Suprapubic skin (tissue), 4 donors: Measurements from ENCODE around the gene PDGFB. TPM values are rescaled to one million over a fixed set of nuclear protein-coding genes. Genes with fewer than 3 reads are reported as not detected.

Experiments
- DNase-seq, 2 donors: peaks; one replicate each; pipeline ENCODE4 v3.0.0-alpha.2; 2019; ENCODE audit warnings: low spot score in 2 of 2
- H3K27ac ChIP-seq: fragments of 200-600 bp; sonication (generic); one replicate; pipeline ENCODE4 v1.5.1; 2019
- H3K27me3 ChIP-seq: fragments of 200-600 bp; sonication (generic); one replicate; pipeline ENCODE4 v1.5.1; 2019
- H3K36me3 ChIP-seq: fragments of 200-600 bp; sonication (generic); one replicate; pipeline ENCODE4 v1.5.1; 2019
- H3K4me1 ChIP-seq: fragments of 200-600 bp; sonication (generic); one replicate; pipeline ENCODE4 v1.5.1; 2019
- H3K4me3 ChIP-seq: fragments of 200-600 bp; sonication (generic); one replicate; pipeline ENCODE4 v1.5.1; 2019; ENCODE audit warnings: mild to moderate bottlenecking
- H3K9me3 ChIP-seq: fragments of 200-600 bp; sonication (generic); one replicate; pipeline ENCODE4 v1.5.1; 2019
- EP300 ChIP-seq: sonication (generic); formaldehyde crosslinking; IDR thresholded peaks from one replicate; pipeline ENCODE4 v1.6.1; 2017; ENCODE audit warnings: antibody characterized with exemption
- POLR2A ChIP-seq, 2 donors: fragments of 450-650 bp; IDR thresholded peaks; one replicate each; pipeline ENCODE4 v1.6.1; 2017; ENCODE audit warnings: antibody characterized with exemption in 2 of 2, mild to moderate bottlenecking in 2 of 2, moderate library complexity in 2 of 2
- POLR2AphosphoS5 ChIP-seq, 3 donors: sonication (generic); formaldehyde crosslinking; IDR thresholded peaks; one replicate each; pipeline ENCODE4 v1.6.1; 2017; ENCODE audit warnings: antibody characterized with exemption in 3 of 3
- WGBS: methylation state at CpG from one replicate; pipeline ENCODE4 v1.1.5; 2018; 5-methylcytosine and 5-hydroxymethylcytosine counted together
- total RNA-seq, 4 donors: library from RNA; depleted of rRNA; stranded (reverse); fragments of >200 nt; gene quantifications; one replicate each; pipeline ENCODE4 v1.1.0, GENCODE V29; 2016
- TF ChIP-seq, protein P1 (sequence below), 2 donors: fragments of 200-600 bp in 1 of 2; fragments of 450-650 bp in 1 of 2; sonication (generic) in 1 of 2; IDR thresholded peaks; one replicate each; pipeline ENCODE4 v1.5.1; 2016 to 2019; ENCODE audit warnings: antibody characterized with exemption in 2 of 2, mild to moderate bottlenecking in 1 of 2, moderate library complexity in 1 of 2

PDGFB gene
- total RNA-seq, 4 donors from 2014 or later, result 10.5 to 20.6 (median 12.0) TPM

- WGBS, result 76% methylated on average over 13 of the region's 13 CpGs
- Histone ChIP-seq H3K27me3 (no peaks in the 10 kb centered on the region), H3K36me3 (no peaks in the 10 kb centered on the region), H3K4me3 (no peak overlapping the region), H3K4me1 (peaks cover 9% of the 10 kb centered on the region), H3K27ac (no peak overlapping the region), H3K9me3 (no peaks in the 10 kb centered on the region)
- TF ChIP-seq EP300, result no peak
- no peak for TF ChIP-seq POLR2A (IDR thresholded peaks at IDR 0.05)
- TF ChIP-seq, protein P1, sequence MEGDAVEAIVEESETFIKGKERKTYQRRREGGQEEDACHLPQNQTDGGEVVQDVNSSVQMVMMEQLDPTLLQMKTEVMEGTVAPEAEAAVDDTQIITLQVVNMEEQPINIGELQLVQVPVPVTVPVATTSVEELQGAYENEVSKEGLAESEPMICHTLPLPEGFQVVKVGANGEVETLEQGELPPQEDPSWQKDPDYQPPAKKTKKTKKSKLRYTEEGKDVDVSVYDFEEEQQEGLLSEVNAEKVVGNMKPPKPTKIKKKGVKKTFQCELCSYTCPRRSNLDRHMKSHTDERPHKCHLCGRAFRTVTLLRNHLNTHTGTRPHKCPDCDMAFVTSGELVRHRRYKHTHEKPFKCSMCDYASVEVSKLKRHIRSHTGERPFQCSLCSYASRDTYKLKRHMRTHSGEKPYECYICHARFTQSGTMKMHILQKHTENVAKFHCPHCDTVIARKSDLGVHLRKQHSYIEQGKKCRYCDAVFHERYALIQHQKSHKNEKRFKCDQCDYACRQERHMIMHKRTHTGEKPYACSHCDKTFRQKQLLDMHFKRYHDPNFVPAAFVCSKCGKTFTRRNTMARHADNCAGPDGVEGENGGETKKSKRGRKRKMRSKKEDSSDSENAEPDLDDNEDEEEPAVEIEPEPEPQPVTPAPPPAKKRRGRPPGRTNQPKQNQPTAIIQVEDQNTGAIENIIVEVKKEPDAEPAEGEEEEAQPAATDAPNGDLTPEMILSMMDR (IDR thresholded peaks at IDR 0.05), result no peak
- no peak for TF ChIP-seq POLR2AphosphoS5 (IDR thresholded peaks at IDR 0.05)
- DNase-seq, result no peak
These were observed 19.7 kb upstream of the PDGFB start for GRCh38 chr22:39264349-39265038.

DNA sequence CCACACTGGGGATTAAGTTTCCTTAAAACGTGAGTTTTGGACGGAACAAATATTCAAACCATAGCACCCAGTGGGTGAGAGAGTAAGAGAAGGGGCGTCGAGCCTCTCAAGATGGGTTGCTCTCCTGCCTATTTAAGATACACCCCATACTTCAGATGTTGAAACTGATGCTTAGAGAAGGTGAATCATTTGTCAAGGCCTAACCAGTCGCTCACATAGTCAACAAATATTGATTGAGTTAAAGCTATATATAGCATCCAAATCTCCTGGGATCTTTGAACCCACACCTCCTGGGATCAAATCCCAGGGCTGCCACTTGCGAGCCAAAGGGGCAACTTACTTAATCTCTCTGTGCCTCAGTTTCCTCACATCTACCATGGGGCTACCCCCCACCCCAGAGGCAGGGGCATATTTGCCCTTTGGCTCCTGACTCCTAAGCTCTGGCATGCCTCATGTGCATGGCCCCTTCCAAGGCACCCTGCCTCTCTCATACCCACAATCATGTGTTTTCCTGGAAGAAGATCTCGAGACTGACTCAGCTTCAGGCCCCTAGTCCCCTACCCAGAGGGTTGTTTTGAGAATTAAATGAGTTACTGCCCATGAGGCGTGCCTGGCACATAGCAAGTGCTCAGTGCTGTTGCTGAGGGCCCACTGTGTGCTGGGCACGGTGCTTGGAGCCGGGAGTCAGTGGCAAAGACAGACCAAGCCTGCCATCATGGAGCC, 19.0 kb upstream of the PDGFB start:
- WGBS, result 87% methylated on average over 10 of the region's 10 CpGs
- Histone ChIP-seq H3K4me3 (no peak overlapping the region), H3K9me3 (no peaks in the 10 kb centered on the region), H3K27me3 (no peaks in the 10 kb centered on the region), H3K27ac (no peak overlapping the region), H3K4me1 (peaks cover 6% of the 10 kb centered on the region), H3K36me3 (no peaks in the 10 kb centered on the region)
- no peak for DNase-seq
- no peak for TF ChIP-seq POLR2AphosphoS5 (IDR thresholded peaks at IDR 0.05)
- no peak for TF ChIP-seq EP300
- TF ChIP-seq, protein P1 (IDR thresholded peaks at IDR 0.05), result no peak
- no peak for TF ChIP-seq POLR2A (IDR thresholded peaks at IDR 0.05)

DNA sequence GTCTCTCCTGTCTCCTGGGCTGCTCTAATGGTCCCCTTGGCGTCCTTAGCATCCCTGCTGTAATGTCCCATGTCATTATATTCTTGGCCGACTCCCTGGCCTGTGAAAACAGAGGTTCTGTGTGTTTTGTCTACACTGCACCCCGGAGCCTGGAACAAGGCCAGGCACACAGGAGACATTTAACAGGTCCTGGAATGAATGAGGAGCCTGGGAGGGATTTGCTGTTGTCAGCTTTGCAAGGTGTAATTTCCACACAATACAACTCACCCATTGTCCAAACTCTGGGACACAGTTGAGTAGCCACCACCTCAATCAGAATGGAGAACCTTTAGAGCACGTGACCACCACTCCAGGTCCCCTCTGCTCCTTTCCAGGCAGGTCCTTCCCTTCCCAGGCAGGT, 14.9 kb upstream of the PDGFB start:
- no peak for TF ChIP-seq POLR2AphosphoS5 (IDR thresholded peaks at IDR 0.05)
- no peak for TF ChIP-seq POLR2A (IDR thresholded peaks at IDR 0.05)
- TF ChIP-seq, protein P1 (IDR thresholded peaks at IDR 0.05), result no peak
- no peak for TF ChIP-seq EP300

DNA sequence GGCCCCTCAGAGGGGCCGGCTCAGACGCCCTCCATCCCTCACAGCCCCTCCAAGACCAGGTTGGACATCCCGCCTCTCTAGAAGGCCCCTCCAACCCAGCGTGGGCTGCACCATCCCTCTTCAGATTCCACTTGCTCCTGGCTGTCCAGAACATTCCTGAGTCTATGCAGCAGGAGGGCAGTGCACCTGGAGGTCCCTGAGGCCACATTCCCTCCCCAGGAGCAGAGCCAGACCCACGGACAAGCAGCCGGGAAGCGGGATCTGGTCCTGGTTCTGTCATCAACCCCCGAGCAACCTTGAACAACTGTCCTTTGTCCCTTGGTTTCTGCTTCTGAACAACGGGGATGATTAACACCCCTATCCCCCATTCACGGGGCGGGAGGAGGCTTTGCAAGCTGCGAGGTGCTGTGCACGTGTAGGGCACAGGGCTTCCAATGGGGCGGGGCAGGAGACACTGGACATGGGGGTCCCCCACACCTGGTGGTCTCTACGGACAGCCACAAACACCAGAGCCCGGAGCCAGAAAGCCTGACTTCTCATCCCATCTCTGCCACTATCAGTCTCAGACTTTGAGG, 13.2 kb upstream of the PDGFB start:
- H3K36me3 ChIP-seq, result no peaks in the 10 kb centered on the region
- no peaks in the 10 kb centered on the region for H3K27me3 ChIP-seq
- H3K4me3 ChIP-seq, result no peak overlapping the region
- TF ChIP-seq EP300 (no peak), POLR2A (IDR thresholded peaks at IDR 0.05) (no peak), POLR2AphosphoS5 (IDR thresholded peaks at IDR 0.05) (no peak)
- TF ChIP-seq, protein P1 (IDR thresholded peaks at IDR 0.05), result no peak
- H3K9me3 ChIP-seq, result no peaks in the 10 kb centered on the region
- no peak for DNase-seq
- H3K27ac ChIP-seq, result no peak overlapping the region
- WGBS, result 56% methylated on average over 6 of the region's 16 CpGs
- H3K4me1 ChIP-seq, result peaks cover 31% of the 10 kb centered on the region

More for the DNA sequence above, 14.9 kb upstream of the PDGFB start:
- Histone ChIP-seq H3K4me3 (no peak overlapping the region), H3K27me3 (no peaks in the 10 kb centered on the region), H3K36me3 (no peaks in the 10 kb centered on the region), H3K27ac (no peak overlapping the region), H3K4me1 (peaks cover 14% of the 10 kb centered on the region), H3K9me3 (no peaks in the 10 kb centered on the region)
- DNase-seq, result no peak
- 70% methylated on average over 4 of the region's 4 CpGs for WGBS

DNA sequence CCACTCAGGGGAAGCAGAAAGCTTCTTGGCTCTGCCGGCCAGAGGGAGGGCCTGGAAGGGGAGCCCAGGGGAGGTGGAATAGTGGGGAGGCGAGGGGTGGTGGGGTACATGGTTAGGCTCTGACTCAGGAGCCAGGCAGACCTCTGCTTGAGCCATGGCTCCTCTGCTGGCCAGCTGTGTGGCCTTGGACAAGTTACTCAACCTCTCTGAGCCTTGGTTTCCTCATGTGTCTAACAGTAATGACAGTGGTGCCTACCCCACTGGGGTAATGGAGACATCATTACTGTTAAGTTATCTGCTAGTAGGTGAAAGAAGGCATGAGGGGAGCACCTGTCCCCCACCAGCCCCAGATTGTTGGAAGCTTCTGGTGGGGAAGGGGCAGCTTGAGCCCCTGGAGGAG, 12.2 kb upstream of the PDGFB start:
- TF ChIP-seq POLR2AphosphoS5 (IDR thresholded peaks at IDR 0.05) (no peak), POLR2A (IDR thresholded peaks at IDR 0.05) (no peak), EP300 (no peak)
- TF ChIP-seq, protein P1 (IDR thresholded peaks at IDR 0.05), result no peak
- DNase-seq, result no peak
- H3K27ac ChIP-seq, result no peak overlapping the region
- no peaks in the 10 kb centered on the region for H3K36me3 ChIP-seq
- H3K4me3 ChIP-seq, result no peak overlapping the region
- H3K27me3 ChIP-seq, result no peaks in the 10 kb centered on the region
- no peaks in the 10 kb centered on the region for H3K9me3 ChIP-seq
- peaks cover 40% of the 10 kb centered on the region for H3K4me1 ChIP-seq
- WGBS, result 79% methylated on average over 2 of the region's 2 CpGs
